GM21786 (cell line): ENCODE results near the gene SERPINB8.
A peak's percentile ranks its signal among the peaks of the same experiment; 100 is the strongest.

Experiments
- ATAC-seq: cut with Tn5 transposase; IDR thresholded peaks from one replicate; pipeline ENCODE4 v1.9.1; 2021; ENCODE audit not compliant: unreplicated experiment

The SERPINB8 gene

GRCh38 chr18:64011513-64011912, 41.6 kb downstream of the SERPINB8 start:
- ATAC-seq, result no peak

GRCh38 chr18:64017870-64018269, 48.0 kb downstream of the SERPINB8 start:
- peak; percentile 45 for ATAC-seq

GRCh38 chr18:64019922-64020756, 50.3 kb downstream of the SERPINB8 start:
- ATAC-seq, result no peak

GRCh38 chr18:64026350-64026749, 56.5 kb downstream of the SERPINB8 start:
- ATAC-seq, result no peak

GRCh38 chr18:64027931-64028695, 58.2 kb downstream of the SERPINB8 start:
- peak; percentile 89 for ATAC-seq

GRCh38 chr18:64029096-64029495, 59.2 kb downstream of the SERPINB8 start:
- no peak for ATAC-seq

- ATAC-seq, result no peak
Measured at GRCh38 chr18:64031411-64031810, 61.5 kb downstream of the SERPINB8 start.

GRCh38 chr18:64032312-64032711, 62.4 kb downstream of the SERPINB8 start:
- ATAC-seq, result no peak

GRCh38 chr18:64037812-64038414, 68.0 kb downstream of the SERPINB8 start:
- peak; percentile 67 for ATAC-seq
